Fibroblast of pulmonary artery (primary cell): ENCODE results near the gene DPP9.

ENCODE experiments used
- DNase-seq: peaks from one replicate; pipeline ENCODE4 v3.0.0-alpha.2; 2010; ENCODE audit warnings: low read depth
- H3K4me3 ChIP-seq: replicated peaks from 2 replicates; pipeline ENCODE4 v1.5.1; 2011; ENCODE audit warnings: low read depth, mild to moderate bottlenecking, control low read depth, low read length, moderate library complexity
- TF ChIP-seq, protein P1 (sequence below): IDR thresholded peaks from 2 replicates; pipeline ENCODE4 v1.5.1; 2011; ENCODE audit warnings: mild to moderate bottlenecking, control low read depth, low read length, inconsistent platforms; ENCODE audit errors: missing control alignments

The DPP9 gene

DNA sequence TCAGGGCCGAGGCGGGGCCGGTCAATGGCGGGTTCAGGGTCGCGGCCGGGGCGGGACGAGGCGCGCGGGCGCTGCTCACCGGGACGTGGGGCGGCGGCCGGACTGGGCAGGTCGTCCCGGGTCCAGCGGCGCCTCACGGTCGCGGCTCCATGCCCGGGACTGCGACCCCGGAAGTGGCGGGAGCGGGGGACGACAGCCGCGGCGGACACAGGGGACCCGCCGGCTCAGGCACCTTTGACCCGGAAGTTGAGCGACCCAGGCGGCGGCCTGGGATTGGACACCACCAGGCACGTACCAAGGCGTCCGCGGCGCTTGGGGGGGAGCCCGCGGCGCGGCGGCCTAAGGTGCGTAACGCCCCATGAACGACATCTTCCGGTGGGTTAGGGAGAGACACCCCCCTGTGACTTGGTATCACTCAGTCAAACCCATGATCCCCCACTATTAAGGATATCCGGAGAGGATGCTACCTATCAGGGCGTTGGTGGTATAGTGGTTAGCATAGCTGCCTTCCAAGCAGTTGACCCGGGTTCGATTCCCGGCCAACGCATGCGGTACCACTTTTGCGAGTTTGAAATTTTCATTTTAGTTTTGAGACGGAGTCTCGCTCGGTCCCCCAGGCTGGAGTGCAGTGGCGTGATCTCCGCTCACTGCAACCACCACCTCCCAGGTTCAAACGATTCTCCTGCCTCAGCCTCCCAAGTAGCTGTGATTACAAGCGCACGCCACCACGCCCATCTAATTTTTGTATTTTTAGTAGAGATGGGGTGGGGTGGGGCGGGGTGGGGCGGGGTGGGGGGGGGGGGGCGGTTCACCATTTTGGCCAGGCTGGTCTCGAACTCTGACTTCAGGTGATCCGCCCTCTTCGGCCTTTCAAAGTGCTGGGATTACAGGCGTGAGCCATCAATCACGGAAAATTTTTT lies at the start of gene DPP9:
Gene DPP9 (minus strand): TSS at position 248 of the 920 bp plus-strand sequence. CDS start 3,936 bp downstream, outside the sequence.
- TF ChIP-seq, protein P1, sequence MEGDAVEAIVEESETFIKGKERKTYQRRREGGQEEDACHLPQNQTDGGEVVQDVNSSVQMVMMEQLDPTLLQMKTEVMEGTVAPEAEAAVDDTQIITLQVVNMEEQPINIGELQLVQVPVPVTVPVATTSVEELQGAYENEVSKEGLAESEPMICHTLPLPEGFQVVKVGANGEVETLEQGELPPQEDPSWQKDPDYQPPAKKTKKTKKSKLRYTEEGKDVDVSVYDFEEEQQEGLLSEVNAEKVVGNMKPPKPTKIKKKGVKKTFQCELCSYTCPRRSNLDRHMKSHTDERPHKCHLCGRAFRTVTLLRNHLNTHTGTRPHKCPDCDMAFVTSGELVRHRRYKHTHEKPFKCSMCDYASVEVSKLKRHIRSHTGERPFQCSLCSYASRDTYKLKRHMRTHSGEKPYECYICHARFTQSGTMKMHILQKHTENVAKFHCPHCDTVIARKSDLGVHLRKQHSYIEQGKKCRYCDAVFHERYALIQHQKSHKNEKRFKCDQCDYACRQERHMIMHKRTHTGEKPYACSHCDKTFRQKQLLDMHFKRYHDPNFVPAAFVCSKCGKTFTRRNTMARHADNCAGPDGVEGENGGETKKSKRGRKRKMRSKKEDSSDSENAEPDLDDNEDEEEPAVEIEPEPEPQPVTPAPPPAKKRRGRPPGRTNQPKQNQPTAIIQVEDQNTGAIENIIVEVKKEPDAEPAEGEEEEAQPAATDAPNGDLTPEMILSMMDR, result no peak
- H3K4me3 ChIP-seq, result peak within 1 kb of the TSS; percentile 96
- DNase-seq, result peak; percentile 99

DNA sequence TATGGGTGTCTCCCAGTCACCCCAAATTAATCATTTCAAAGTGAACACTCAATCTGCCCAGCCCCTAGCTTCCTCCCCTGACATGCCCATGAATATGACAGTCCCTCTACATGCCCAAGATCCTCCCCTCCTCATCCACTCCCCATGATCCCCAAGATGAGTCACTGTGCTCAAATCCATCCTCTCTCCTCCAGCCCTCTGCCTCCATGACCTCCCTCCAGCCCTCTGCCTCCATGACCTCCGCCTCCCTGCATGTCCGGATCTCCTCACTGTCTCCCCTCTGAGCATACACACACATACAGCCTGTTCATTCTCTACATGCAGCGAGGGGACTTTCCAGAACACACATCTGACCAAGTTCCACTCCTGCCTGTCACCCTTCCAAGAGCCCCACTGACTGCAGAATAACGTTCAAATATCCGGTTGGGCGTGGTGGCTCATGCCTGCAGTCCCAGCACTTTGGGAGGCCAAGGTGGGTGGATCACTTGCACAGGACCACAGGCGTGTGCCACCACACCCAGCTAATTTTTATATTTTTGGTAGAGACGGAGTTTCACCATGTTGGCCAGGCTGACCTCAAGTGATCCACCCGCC lies 49.5 kb upstream of the DPP9 start:
- DNase-seq, result no peak
- no peak overlapping the region for H3K4me3 ChIP-seq
- TF ChIP-seq, protein P1, result no peak

DNA sequence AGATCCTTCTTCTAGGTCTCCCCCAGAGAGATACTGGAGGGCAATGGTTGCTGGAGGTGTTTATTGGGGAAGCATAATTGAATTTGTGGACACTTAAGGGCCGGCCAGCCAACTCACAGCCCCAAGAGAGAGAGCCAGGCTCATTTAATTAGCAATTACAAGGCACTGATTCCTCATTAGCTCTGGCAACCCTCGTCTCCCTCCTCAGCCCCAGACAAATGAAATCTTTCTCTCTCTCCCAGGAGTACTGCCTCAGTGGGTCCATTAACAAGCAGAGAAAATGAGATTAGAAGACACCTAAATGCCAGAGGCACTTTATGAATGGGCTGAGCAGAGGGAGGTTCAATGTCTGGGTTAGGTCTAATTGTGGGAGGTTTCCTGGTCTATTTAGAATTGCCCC lies 48.9 kb upstream of the DPP9 start:
- DNase-seq, result no peak
- TF ChIP-seq, protein P1, result no peak
- no peak overlapping the region for H3K4me3 ChIP-seq

DNA sequence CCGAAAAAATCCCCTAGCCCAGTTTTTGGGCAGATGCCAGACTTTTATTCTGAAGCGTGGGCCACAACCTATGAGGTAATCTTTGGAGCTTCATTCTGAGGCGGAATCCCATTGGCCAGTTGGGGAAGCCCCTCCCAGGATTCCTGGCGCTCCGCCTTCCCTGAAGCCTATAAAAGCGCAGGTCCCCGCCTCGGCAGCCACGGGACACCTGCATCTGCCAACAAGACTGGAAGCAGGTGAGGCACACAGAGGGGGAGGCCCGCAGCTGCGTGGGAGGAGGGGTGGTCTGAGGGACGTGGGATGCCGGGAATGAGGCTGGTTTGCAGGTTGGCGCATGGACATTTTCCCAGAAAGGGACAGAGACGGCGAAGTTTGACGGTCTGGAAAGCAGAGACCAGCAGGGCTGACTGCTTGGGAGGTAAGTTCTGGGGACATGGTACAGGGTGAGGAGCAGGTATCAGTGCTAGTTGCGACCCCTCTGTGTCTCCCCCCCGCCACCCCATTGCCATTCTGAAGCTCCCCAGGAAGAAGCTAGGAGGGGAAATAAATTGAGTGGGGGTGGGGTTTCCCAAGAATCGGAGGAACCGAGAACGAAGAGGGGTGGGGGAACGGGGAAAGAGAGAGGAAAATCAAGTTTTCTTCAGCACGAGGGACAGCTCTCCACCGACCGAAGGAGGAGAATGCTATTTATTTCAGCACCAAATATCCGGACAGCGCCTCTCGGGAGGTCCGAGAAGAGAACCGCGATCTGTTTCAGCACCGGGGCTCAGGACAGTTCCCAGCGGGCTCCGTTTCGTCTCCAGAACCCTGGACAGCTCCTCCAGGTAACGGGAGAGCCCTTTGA lies 45.5 kb upstream of the DPP9 start:
- no peak overlapping the region for H3K4me3 ChIP-seq

DNA sequence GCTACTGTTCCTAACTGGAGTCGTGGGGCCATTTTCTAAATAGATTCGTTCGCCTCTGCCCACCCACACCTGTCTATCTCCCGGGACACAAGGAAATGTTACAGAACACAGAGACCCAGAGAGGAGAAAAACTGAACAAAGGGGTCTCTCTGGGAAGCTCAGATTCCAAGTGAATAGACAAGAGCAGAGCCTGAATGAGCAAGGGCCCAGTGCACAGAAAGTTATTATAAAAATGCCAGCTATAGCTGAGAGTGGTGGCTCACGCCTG lies 40.7 kb upstream of the DPP9 start:
- TF ChIP-seq, protein P1, result no peak
- no peak overlapping the region for H3K4me3 ChIP-seq
- no peak for DNase-seq

More for the DNA sequence above, 45.5 kb upstream of the DPP9 start:
- TF ChIP-seq, protein P1, result no peak
- peak; percentile 92 for DNase-seq

DNA sequence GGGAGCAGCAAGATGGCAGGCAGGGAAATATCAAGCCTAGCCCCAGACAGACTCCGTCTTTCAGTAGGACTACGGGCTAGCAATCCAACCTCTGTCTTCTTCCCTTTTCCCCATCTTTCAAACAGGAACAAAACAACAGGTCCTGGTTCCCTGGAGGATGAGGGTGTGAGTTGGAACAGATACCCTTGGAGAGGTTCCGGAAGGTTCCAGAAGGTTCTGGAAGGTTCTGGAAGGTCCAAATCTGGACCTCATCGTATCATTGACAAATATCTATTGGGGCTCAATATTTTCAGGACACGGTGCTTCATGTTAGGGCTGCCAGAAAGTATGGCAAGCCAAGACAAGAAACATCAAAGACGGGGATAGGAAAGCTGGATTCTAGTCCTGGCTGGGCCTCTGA lies 39.4 kb upstream of the DPP9 start:
- TF ChIP-seq, protein P1, result no peak
- no peak for DNase-seq
- no peak overlapping the region for H3K4me3 ChIP-seq
